Mesenchymal stem cell (in vitro differentiated cells and primary cell): ENCODE results near the gene GABRD.

Experiments used
- DNase-seq: peaks from one replicate; pipeline ENCODE4 v3.0.0-alpha.2; 2013
- H2AFZ ChIP-seq: one replicate; pipeline ENCODE4 v1.6.1; 2013; ENCODE audit warnings: low read depth, mild to moderate bottlenecking, control low read depth, inconsistent platforms, low read length, moderate library complexity
- H2AK5ac ChIP-seq: 2 replicates; pipeline ENCODE4 v1.6.1; 2013; ENCODE audit warnings: low read length, moderate library complexity, mild to moderate bottlenecking, inconsistent platforms; ENCODE audit not compliant: severe bottlenecking
- H2BK120ac ChIP-seq: one replicate; pipeline ENCODE4 v1.6.1; 2013; ENCODE audit warnings: low read depth, mild to moderate bottlenecking, inconsistent platforms, low read length, moderate library complexity
- H2BK12ac ChIP-seq, 2 experiments: one replicate each; pipeline ENCODE4 v1.6.1; 2013; ENCODE audit warnings: inconsistent platforms in 2 of 2, low read length in 2 of 2, mild to moderate bottlenecking in 2 of 2, moderate library complexity in 2 of 2, control low read depth in 1 of 2
- H2BK15ac ChIP-seq: one replicate; pipeline ENCODE4 v1.6.1; 2013; ENCODE audit warnings: mild to moderate bottlenecking, low read depth, inconsistent platforms; ENCODE audit not compliant: poor library complexity, severe bottlenecking
- H2BK5ac ChIP-seq: 2 replicates; pipeline ENCODE4 v1.6.1; 2013; ENCODE audit warnings: low read depth, mild to moderate bottlenecking, low read length, control low read depth, inconsistent platforms; ENCODE audit not compliant: poor library complexity, severe bottlenecking
- H3K14ac ChIP-seq, 2 experiments: one replicate each; pipeline ENCODE4 v1.6.1; 2013; ENCODE audit warnings: inconsistent platforms in 2 of 2, low read length in 2 of 2, control low read depth in 1 of 2, mild to moderate bottlenecking in 1 of 2, moderate library complexity in 1 of 2
- H3K18ac ChIP-seq, 2 experiments: one replicate each; pipeline ENCODE4 v1.6.1; 2013; ENCODE audit warnings: inconsistent platforms in 2 of 2, low read length in 2 of 2, control low read depth in 1 of 2, low read depth in 1 of 2, mild to moderate bottlenecking in 1 of 2
- H3K23ac ChIP-seq, 2 experiments: one replicate each; pipeline ENCODE4 v1.6.1; 2013; ENCODE audit warnings: inconsistent platforms in 2 of 2, low read length in 2 of 2, mild to moderate bottlenecking in 2 of 2, moderate library complexity in 2 of 2, control low read depth in 1 of 2
- H3K27ac ChIP-seq: 2 replicates; pipeline ENCODE4 v1.5.1; 2013; ENCODE audit warnings: mild to moderate bottlenecking, moderate library complexity, low read length, control low read depth, inconsistent platforms; ENCODE audit not compliant: poor library complexity, severe bottlenecking
- H3K27me3 ChIP-seq, 2 experiments: 2 replicates each; pipeline versions ENCODE4 v1.6.1 to v1.7.0; 2013; ENCODE audit warnings: low read length in 2 of 2, mild to moderate bottlenecking in 2 of 2, moderate library complexity in 2 of 2, control low read depth in 1 of 2, inconsistent platforms in 1 of 2; ENCODE audit not compliant: control insufficient read depth in 1 of 2, insufficient read depth in 1 of 2
- H3K36me3 ChIP-seq, 2 experiments: 2 replicates each; pipeline versions ENCODE4 v1.6.1 to v1.7.0; 2013; ENCODE audit warnings: low read length in 2 of 2, control low read depth in 1 of 2, inconsistent platforms in 1 of 2, low read depth in 1 of 2, mild to moderate bottlenecking in 1 of 2; ENCODE audit not compliant: insufficient read depth in 2 of 2, control insufficient read depth in 1 of 2
- H3K4ac ChIP-seq, 2 experiments: one replicate each; pipeline ENCODE4 v1.6.1; 2013; ENCODE audit warnings: inconsistent platforms in 2 of 2, low read length in 2 of 2, mild to moderate bottlenecking in 2 of 2, moderate library complexity in 2 of 2, control low read depth in 1 of 2, low read depth in 1 of 2
- H3K4me1 ChIP-seq: 2 replicates; pipeline ENCODE4 v1.6.1; 2013; ENCODE audit warnings: low read depth, low read length, control low read depth; ENCODE audit not compliant: control insufficient read depth, insufficient read depth
- H3K4me2 ChIP-seq: 2 replicates; pipeline ENCODE4 v1.6.1; 2013; ENCODE audit warnings: low read length, mild to moderate bottlenecking, inconsistent platforms; ENCODE audit not compliant: poor library complexity, severe bottlenecking
- H3K4me3 ChIP-seq, 2 experiments: 2 replicates each; pipeline versions ENCODE4 v1.5.1 to v1.7.0; 2013; ENCODE audit warnings: low read length in 2 of 2, mild to moderate bottlenecking in 2 of 2, control low read depth in 1 of 2, low read depth in 1 of 2; ENCODE audit not compliant: insufficient read depth in 1 of 2
- H3K79me1 ChIP-seq: replicated peaks from 2 replicates; pipeline ENCODE4 v1.6.1; 2013; ENCODE audit warnings: mild to moderate bottlenecking, control low read depth, low read length, inconsistent platforms; ENCODE audit not compliant: poor library complexity, severe bottlenecking
- H3K9ac ChIP-seq: 2 replicates; pipeline ENCODE4 v1.7.0; 2013; ENCODE audit warnings: mild to moderate bottlenecking, low read length, moderate library complexity
- H3K9me3 ChIP-seq: 2 replicates; pipeline ENCODE4 v1.7.0; 2013; ENCODE audit warnings: mild to moderate bottlenecking, low read length; ENCODE audit not compliant: control insufficient read depth
- H4K8ac ChIP-seq: one replicate; pipeline ENCODE4 v1.6.1; 2013; ENCODE audit warnings: inconsistent platforms, mild to moderate bottlenecking, low read length, moderate library complexity
- H4K91ac ChIP-seq: one replicate; pipeline ENCODE4 v1.6.1; 2013; ENCODE audit warnings: mild to moderate bottlenecking, low read length, inconsistent platforms
- WGBS: methylation state at CpG from one replicate; pipeline ENCODE4 v1.1.7; 2013; ENCODE audit warnings: mixed read lengths; 5-methylcytosine and 5-hydroxymethylcytosine counted together

GABRD gene

GRCh38 chr1:2054560-2054959 lies 35.4 kb downstream of the GABRD start:
- H3K4me2 ChIP-seq = no peak overlapping the region

GRCh38 chr1:2055911-2056575 lies 36.9 kb downstream of the GABRD start:
- Histone ChIP-seq H2AFZ (no peak overlapping the region), H3K14ac (no peak overlapping the region), H3K18ac (no peak overlapping the region), H2BK5ac (no peak overlapping the region), H2BK12ac (no peak overlapping the region), H3K27me3 (peaks cover 0 to 37% of the 10 kb centered on the region in 2 experiments), H3K79me1 (peaks cover 42% of the 10 kb centered on the region), H3K9me3 (no peaks in the 10 kb centered on the region), H3K4me3 (no peak overlapping the region), H3K9ac (no peak overlapping the region), H3K27ac (no peak overlapping the region), H2BK15ac (no peak overlapping the region), H3K4ac (no peak overlapping the region), H2BK120ac (no peak overlapping the region), H3K36me3 (peaks cover 0 to 43% of the 10 kb centered on the region in 2 experiments), H3K4me1 (peaks cover 23% of the 10 kb centered on the region), H3K4me2 (no peak overlapping the region), H4K91ac (no peak overlapping the region), H4K8ac (no peak overlapping the region), H3K23ac (no peak overlapping the region), H2AK5ac (no peak overlapping the region)
- DNase-seq = no peak
- 92% methylated on average over 29 of the region's 29 CpGs for WGBS

More at GRCh38 chr1:2054560-2054959, 35.4 kb downstream of the GABRD start:
- H3K4me1 ChIP-seq = peaks cover 26% of the 10 kb centered on the region
- no peak overlapping the region for H3K23ac ChIP-seq
- no peaks in the 10 kb centered on the region for H3K9me3 ChIP-seq
- no peak overlapping the region for H4K91ac ChIP-seq
- H3K14ac ChIP-seq = no peak overlapping the region
- H3K79me1 ChIP-seq = peaks cover 37% of the 10 kb centered on the region
- H3K4ac ChIP-seq = no peak overlapping the region
- H3K18ac ChIP-seq = no peak overlapping the region
- H3K4me3 ChIP-seq = no peak overlapping the region
- H3K27me3 ChIP-seq = peaks cover 0 to 34% of the 10 kb centered on the region in 2 experiments
- no peak overlapping the region for H2BK120ac ChIP-seq
- no peak overlapping the region for H2BK12ac ChIP-seq
- no peak overlapping the region for H2BK5ac ChIP-seq
- no peak overlapping the region for H3K9ac ChIP-seq
- no peak for DNase-seq
- no peak overlapping the region for H3K27ac ChIP-seq
- no peak overlapping the region for H2AFZ ChIP-seq
- peaks cover 0 to 28% of the 10 kb centered on the region in 2 experiments for H3K36me3 ChIP-seq
- WGBS = 93% methylated on average over 19 of the region's 22 CpGs
- H4K8ac ChIP-seq = no peak overlapping the region
- no peak overlapping the region for H2BK15ac ChIP-seq
- no peak overlapping the region for H2AK5ac ChIP-seq

GRCh38 chr1:2056955-2057590 lies 37.9 kb downstream of the GABRD start:
- no peak overlapping the region for H3K4me3 ChIP-seq
- H3K14ac ChIP-seq = no peak overlapping the region
- 92% methylated on average over 25 of the region's 25 CpGs for WGBS

GRCh38 chr1:2059290-2059953 lies 40.3 kb downstream of the GABRD start:
- Histone ChIP-seq H3K27ac (no peak overlapping the region), H2BK12ac (no peak overlapping the region), H3K36me3 (peaks cover 0 to 57% of the 10 kb centered on the region in 2 experiments), H3K9ac (no peak overlapping the region), H2BK15ac (no peak overlapping the region), H4K91ac (no peak overlapping the region), H2AFZ (no peak overlapping the region), H3K4ac (no peak overlapping the region), H3K18ac (no peak overlapping the region), H3K4me1 (peaks cover 8% of the 10 kb centered on the region), H2BK5ac (no peak overlapping the region), H2AK5ac (no peak overlapping the region), H3K4me3 (no peak overlapping the region), H3K9me3 (peaks cover 4% of the 10 kb centered on the region), H4K8ac (no peak overlapping the region), H3K79me1 (peaks cover 30% of the 10 kb centered on the region), H3K27me3 (peaks cover 0 to 23% of the 10 kb centered on the region in 2 experiments), H3K23ac (no peak overlapping the region), H3K14ac (no peak overlapping the region), H3K4me2 (no peak overlapping the region), H2BK120ac (no peak overlapping the region)
- 95% methylated on average over 34 of the region's 35 CpGs for WGBS
- no peak for DNase-seq

More at GRCh38 chr1:2056955-2057590, 37.9 kb downstream of the GABRD start:
- peaks cover 0 to 27% of the 10 kb centered on the region in 2 experiments for H3K27me3 ChIP-seq
- no peak overlapping the region for H2BK12ac ChIP-seq
- H3K18ac ChIP-seq = no peak overlapping the region
- H3K36me3 ChIP-seq = peaks cover 0 to 53% of the 10 kb centered on the region in 2 experiments
- H2BK120ac ChIP-seq = no peak overlapping the region
- H3K23ac ChIP-seq = no peak overlapping the region
- H2BK15ac ChIP-seq = no peak overlapping the region
- no peaks in the 10 kb centered on the region for H3K9me3 ChIP-seq
- no peak overlapping the region for H2BK5ac ChIP-seq
- H3K27ac ChIP-seq = no peak overlapping the region
- H4K91ac ChIP-seq = no peak overlapping the region
- no peak overlapping the region for H3K4ac ChIP-seq
- no peak for DNase-seq
- H2AK5ac ChIP-seq = no peak overlapping the region
- H4K8ac ChIP-seq = no peak overlapping the region
- H3K4me1 ChIP-seq = peaks cover 22% of the 10 kb centered on the region
- peaks cover 42% of the 10 kb centered on the region for H3K79me1 ChIP-seq
- H2AFZ ChIP-seq = no peak overlapping the region
- H3K9ac ChIP-seq = no peak overlapping the region
- H3K4me2 ChIP-seq = no peak overlapping the region
